Right lung (tissue), 5 donors: ENCODE measurements around the gene CHMP6. TPM values are rescaled to one million over a fixed set of nuclear protein-coding genes. Genes with fewer than 3 reads are reported as not detected.

ENCODE experiments used
- DNase-seq, 2 donors: peaks; one replicate each; pipeline ENCODE4 v3.0.0-alpha.2; 2013
- polyA plus RNA-seq, 5 donors: library from polyadenylated mRNA; unstranded; fragments of 120-200 nt; gene quantifications; one replicate each; pipeline versions ENCODE4 v1.2.1 to v1.2.3, GENCODE V29; 2013; ENCODE audit warnings: inconsistent platforms in 1 of 5, low replicate concordance in 1 of 5; ENCODE audit not compliant: insufficient read length in 5 of 5, insufficient read depth in 1 of 5

CHMP6 gene
- polyA plus RNA-seq, 5 donors: 24.2 to 30.9 (median 27.6) TPM

DNA sequence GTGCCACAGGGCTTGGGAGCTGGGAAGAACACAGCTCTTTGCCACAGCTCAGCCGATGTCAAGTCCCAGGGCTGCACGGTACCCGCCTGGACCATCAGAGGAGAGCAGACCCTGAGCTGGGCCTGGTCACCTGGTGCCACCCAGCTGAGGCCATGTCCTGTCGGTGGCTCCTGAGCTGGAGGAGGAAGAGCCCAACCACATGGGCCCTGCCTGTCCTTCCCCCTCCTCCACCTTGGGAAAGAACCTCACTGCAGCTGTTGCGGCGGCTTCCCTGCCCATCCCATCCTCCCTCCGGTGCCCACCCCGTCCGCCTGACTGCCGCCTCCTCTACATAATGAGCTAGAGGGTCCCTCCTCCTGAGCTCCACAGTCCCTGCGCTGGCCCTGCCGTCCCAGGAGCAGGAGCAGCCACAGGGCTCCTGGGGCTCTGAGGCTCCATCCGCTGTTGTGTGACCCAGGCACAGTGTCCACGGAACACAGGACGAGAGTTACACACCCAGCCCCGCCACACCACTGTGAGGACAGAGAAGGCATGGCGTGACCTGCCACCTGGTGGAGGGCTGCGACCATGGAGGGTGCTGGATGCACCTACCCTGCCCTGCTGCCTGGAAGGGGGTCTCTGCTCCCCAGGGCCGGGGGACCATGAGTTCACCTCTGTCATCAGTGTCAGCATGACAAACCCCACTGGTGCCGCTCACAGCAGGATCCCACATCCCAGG is 21.4 kb upstream of the CHMP6 start:
- DNase-seq: no peak

GRCh38 chr17:80970762-80971703 is 20.6 kb upstream of the CHMP6 start:
- DNase-seq: no peak

DNA sequence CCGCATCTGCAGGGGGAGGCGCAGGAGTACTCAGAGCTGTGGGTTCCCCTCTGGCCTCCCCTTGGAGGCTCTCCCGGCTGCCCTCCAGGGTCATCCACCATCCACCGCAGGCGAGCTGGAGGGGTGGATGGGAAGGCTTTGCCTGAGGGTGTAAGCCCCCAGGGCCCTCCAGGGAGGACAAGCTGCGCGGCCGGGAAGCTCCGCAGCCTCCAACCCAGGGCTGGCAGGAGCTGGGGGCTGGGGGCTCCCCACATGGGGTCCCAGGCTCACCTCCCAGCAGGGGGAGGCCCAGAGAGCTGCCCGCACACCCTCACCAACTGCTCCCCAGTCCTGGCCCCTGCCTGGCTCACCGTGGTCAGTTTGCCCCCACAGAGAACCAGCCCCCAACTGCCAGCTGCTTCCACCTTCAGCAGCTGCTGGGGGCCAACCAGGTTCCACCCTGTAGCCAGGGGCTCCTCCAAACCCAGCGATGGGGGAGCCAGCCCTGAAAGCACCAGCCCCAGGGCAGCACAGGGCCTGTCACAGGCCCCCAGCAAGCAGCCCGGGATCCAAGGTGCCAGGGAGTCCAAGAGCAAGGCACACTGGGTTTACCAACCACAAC is 19.8 kb upstream of the CHMP6 start:
- DNase-seq: no peak

DNA sequence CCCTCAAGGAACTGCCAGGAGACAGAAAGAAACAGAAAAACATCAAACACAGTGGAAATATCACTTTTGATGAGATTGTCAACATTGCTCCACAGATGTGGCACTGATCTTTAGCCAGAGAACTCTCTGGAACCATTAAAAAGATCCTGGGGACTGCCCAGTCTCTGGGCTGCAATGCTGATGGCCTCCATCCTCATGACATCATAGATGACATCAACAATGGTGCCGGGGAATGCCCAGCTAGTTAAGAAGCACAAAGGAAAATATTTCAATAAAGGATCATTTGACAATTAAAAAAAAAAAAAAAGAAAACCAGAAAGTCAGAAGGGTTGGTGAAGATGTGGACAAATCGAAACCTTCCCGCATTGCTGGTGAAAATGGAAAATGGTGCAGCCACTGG is 14.9 kb upstream of the CHMP6 start:
- DNase-seq: no peak

DNA sequence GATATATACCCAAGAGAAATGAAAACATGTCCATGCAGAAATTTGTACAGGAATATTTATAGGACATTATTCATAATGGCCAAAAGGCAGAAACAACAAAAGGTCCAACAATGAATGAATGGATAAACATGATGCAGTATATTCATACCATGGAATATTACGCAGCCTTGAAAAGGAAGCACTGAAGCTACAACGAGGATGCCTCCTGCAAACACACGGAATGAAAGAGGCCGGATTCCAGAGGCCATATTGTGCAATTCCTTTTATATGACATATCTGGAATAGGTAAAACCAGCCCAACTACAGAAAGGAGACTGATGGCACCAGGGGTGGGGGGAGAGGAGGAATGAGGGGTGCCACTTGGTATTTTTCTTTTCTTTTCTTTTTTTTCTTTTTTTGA is 14.5 kb upstream of the CHMP6 start:
- DNase-seq: no peak

DNA sequence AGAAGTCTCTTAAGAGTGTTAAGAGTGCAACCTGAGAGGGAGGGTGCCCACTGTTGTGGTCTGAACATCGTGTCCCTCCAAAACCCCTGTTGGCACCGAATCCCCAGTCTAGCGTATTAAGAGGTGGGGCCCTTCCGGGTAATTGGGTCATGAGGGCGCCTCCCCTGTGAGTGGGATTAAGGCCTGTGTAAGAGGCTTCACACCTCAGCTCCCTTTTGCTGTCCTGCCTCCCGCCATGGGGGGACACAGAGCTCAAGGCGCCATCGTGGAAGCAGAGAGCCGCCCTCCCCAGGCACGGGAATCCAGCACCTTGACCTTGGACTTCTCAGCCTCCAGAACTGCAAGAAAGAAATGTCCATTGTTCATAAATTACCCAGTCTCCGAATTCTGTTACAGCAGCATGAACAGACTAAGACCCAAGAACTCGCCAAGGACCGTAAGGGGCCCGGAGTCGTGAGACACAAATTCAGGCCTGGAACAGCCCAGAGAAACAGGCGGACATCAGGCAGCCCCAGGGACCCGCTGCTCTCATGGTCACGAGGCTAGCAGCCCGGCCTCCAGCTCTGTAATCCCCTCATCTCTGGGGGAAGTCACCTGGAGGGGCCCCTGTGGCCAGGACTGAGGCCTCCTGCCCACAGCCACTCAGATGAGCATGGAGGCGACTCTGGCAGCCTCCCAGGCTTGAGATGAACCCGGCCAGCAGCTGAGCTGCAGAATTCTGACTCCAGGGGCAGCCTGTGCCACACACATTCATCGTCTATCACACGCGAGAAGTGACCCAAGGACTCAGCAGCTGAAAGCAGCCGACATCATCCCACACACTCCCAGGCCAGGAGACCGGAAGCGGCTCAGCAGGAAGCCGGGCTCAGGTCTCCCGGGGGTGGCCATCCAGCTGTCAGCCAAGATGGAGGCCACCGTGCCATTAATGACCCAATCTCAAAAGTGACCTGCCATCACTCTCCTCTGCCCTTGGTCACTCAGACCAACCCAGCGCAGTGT is 12.8 kb upstream of the CHMP6 start:
- no peak for DNase-seq

- no peak for DNase-seq
These were observed 11.9 kb upstream of the CHMP6 start for GRCh38 chr17:80979547-80980378.

GRCh38 chr17:80980397-80981061 is 11.1 kb upstream of the CHMP6 start:
- DNase-seq: no peak

DNA sequence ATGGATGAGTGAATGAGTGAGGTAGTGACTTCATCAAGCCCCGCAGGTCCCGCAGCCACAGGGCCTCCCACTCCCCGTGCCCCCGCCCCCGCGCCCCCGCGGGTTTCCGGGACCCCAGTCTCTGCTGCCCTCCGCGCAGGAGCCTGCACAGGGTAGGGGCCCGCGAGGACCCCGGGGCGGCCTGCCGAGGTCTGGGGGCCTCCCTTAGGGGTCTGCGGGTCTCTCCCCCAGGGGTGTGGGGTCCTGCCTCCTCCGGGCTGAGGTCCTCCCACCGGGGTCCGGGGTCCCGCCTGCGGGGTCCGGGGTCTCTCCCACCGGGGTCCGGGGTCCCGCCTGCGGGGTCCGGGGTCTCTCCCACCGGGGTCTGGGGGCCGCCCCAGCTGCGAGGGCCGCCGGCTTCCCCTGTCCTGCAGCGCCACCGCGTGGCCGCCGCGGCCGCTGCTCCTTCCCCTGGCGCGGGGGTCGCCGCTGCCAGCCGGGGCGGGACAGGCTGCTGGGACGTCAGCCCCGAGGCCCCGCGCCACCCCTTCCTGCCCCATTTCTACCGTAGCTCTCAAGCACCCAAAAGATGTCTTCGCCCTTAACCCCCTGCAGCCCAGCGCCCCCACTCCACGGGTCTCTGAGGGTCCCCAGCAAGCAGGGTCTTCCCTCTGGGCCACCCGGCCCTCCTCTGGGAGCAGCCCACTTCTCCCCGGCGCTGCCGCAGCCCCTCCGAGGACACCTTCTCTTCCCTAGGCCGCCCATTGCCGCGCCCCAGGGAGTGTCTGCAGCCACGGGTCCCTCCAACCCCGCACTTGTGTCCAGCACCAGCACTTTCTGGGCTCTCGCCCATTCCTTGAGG is 10.4 kb upstream of the CHMP6 start:
- no peak for DNase-seq

GRCh38 chr17:80981929-80982425 is 9.7 kb upstream of the CHMP6 start:
- DNase-seq: no peak

DNA sequence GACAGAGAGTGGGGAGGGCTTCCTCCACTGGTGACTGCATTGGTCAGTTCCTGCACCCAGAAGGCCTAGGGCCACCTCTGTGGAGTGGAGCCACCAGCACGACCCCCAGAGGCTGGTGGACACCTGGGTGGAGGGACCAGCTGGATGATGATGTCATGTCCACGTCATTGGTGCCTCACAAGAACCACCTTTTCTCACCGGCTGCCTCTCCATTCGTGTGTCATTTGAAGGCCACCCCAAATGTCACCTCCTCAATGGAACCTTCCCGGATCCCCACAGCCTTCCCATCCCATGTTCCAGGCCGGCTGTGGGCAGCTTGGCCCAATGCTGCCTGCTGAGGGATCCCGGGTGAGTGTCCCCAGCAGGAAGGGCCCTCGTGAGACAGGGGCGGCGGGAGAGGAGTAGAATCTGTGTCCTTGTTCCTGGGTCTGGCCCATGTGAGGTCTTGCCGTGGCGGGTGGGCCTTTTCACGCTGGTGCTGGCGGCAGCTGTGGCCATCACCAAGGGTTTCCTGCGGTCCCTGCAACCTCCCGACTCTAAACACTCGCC is 9.1 kb upstream of the CHMP6 start:
- DNase-seq: no peak

DNA sequence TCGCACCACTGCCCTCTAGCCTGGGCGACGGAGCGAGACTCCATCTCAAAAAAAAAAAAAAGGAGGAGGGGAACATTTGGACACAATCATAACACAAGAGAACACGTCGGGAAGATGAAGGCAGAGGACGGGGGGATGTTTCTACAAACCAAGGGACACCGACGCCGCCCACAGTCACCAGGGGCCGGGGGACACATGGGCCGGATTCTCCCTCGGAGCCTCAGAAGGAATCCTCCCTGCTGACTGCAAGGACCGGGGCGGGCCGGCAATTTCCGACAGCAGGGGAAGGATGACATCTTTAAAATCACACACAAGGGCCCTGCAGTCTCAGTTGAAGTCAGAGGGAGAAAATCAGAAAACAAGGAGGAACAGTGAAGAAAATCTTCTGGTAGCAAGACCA is 8.1 kb upstream of the CHMP6 start:
- no peak for DNase-seq

- DNase-seq: no peak
These were observed 6.9 kb upstream of the CHMP6 start for GRCh38 chr17:80984749-80985148.

- DNase-seq: no peak
These were observed 5.6 kb upstream of the CHMP6 start for GRCh38 chr17:80986046-80986445.

GRCh38 chr17:80986816-80987475 is 4.7 kb upstream of the CHMP6 start:
- no peak for DNase-seq

DNA sequence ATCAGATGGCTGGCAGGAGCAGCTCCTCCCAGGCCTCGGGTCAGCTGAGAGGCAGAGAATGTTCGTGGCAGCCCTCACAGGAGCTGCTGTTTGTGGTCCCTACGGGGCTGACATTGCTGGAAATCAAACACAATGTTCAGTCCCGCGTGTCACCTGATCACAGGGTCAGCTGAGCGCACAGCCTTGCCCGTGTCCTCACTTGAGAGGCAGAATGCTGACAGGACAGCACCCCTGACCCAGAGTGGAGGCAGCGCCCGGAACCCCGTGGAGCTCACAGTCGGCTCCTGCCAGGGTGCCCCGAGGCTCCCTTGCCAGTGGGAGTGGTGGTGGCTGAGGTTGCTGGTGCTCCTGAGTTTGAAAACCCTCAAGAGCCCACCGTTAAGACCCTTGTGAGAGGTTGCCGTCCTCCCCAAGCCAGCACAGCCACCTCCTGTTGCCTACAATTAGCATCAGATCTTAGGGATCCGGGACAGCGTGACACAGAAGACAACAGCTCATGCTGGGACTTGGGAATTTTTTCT is 3.6 kb upstream of the CHMP6 start:
- DNase-seq: no peak

- no peak for DNase-seq
These were observed 2.1 kb upstream of the CHMP6 start for GRCh38 chr17:80989586-80989913.
